Measurements from ENCODE around the gene VPS35. TPM values are rescaled to one million over a fixed set of nuclear protein-coding genes. Genes with fewer than 3 reads are reported as not detected.
"Not testable (repeated sequence)": the region's sequence is repeated elsewhere in the genome, so short reads cannot be mapped to it uniquely, and the experiment has no call there.

VPS35 gene
- total RNA-seq, 1 donor = 159 TPM

DNA sequence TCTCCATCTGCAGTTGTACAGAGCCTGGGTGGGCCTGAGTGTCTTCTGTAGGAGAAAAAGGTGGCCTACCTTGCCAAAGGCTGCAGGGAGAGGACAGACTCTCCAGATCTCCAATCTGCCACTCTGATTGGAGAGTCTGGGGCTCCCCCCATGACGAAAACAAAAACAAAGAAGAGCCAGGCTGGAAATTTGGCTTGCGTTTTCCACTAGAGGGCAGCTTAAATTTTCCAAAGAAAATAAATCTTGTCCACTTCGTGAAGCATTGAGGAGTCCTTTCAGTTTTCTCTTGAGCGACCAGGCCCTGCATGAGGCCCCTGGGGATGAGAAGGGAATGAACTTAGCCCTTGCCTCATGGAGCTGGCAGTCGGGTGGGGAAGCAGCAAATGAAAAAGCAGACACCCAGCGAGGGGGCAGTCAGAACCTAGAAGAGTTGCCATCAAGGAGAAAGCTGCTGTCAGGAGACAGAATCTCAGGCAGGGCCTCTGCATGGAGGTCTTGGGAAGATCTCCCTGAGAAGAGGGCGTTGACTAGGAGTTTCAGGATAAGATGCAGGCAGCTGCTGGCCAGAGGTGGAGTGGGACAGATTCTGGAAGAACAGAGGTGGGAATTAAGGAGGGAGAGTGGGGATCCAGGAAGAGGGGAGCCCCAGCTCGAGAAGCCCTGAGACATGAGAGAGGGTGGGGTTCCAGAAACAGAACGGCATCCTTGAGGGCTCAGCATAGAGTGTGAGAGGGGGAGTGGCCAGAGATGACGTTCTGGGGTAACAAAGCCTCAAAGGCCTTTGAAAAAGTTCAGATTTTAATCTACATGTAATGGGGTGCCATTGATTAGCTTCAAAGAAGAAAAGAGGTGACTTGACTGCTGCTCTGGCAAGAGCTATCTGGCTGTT lies 59.4 kb downstream of the VPS35 start:
- H3K9me3 ChIP-seq (ENCODE audit: low read depth, low read length) = no peaks in the 10 kb centered on the region
- peak overlapping the region; percentile 19 for H3K4me3 ChIP-seq (ENCODE audit: insufficient read depth, low read length)
- H3K36me3 ChIP-seq (ENCODE audit: insufficient read depth, low read length) = no peaks in the 10 kb centered on the region
- peak overlapping the region; percentile 91 for H2AFZ ChIP-seq (ENCODE audit: low read length)
- no peaks in the 10 kb centered on the region for H4K20me1 ChIP-seq (ENCODE audit: insufficient read depth, low read length)
- TF ChIP-seq, protein P1, sequence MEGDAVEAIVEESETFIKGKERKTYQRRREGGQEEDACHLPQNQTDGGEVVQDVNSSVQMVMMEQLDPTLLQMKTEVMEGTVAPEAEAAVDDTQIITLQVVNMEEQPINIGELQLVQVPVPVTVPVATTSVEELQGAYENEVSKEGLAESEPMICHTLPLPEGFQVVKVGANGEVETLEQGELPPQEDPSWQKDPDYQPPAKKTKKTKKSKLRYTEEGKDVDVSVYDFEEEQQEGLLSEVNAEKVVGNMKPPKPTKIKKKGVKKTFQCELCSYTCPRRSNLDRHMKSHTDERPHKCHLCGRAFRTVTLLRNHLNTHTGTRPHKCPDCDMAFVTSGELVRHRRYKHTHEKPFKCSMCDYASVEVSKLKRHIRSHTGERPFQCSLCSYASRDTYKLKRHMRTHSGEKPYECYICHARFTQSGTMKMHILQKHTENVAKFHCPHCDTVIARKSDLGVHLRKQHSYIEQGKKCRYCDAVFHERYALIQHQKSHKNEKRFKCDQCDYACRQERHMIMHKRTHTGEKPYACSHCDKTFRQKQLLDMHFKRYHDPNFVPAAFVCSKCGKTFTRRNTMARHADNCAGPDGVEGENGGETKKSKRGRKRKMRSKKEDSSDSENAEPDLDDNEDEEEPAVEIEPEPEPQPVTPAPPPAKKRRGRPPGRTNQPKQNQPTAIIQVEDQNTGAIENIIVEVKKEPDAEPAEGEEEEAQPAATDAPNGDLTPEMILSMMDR (IDR thresholded peaks at IDR 0.05; ENCODE audit: extremely low read depth, low read depth, low read length) = peak; percentile 67
- H3K79me2 ChIP-seq (ENCODE audit: insufficient read depth, low read length) = no peaks in the 10 kb centered on the region
- peaks cover 12% of the 10 kb centered on the region for H3K4me1 ChIP-seq (ENCODE audit: insufficient read depth, low read length)
- peak; percentile 91 for DNase-seq (ENCODE audit: insufficient read length, low spot score, missing footprints)
- no peaks in the 10 kb centered on the region for H3K27me3 ChIP-seq (ENCODE audit: insufficient read depth, low read length)
- H3K4me2 ChIP-seq (ENCODE audit: insufficient read depth, low read length) = peak overlapping the region; percentile 52
- H3K27ac ChIP-seq (ENCODE audit: low read depth, low read length) = no peak overlapping the region

DNA sequence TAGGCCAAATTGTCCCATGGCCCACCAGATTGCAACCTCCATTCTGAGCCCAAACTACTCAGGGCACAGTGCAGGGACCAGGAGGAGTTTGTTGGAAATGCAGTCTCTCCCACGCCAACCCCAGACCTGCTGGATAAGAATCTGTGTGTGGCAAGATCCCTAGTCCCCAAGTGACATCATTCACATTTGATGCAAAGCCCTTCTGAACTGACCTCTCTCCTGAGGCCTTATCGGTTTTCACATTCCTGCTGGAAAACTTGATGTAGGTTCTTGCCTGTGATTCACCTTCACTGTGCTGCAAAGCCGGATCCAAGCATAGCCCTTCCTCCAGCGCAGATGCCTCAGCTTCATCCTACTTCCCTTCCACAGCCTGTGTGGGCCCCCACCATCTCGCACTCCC lies 61.2 kb downstream of the VPS35 start:
- H3K79me2 ChIP-seq (ENCODE audit: insufficient read depth, low read length) = no peaks in the 10 kb centered on the region
- DNase-seq (ENCODE audit: insufficient read length, low spot score, missing footprints) = no peak
- no peaks in the 10 kb centered on the region for H3K9me3 ChIP-seq (ENCODE audit: low read depth, low read length)
- no peaks in the 10 kb centered on the region for H4K20me1 ChIP-seq (ENCODE audit: insufficient read depth, low read length)
- no peaks in the 10 kb centered on the region for H3K36me3 ChIP-seq (ENCODE audit: insufficient read depth, low read length)
- no peak overlapping the region for H3K27ac ChIP-seq (ENCODE audit: low read depth, low read length)
- TF ChIP-seq, protein P1 (IDR thresholded peaks at IDR 0.05; ENCODE audit: extremely low read depth, low read depth, low read length) = no peak
- H3K4me1 ChIP-seq (ENCODE audit: insufficient read depth, low read length) = peaks cover 12% of the 10 kb centered on the region
- no peak overlapping the region for H3K4me3 ChIP-seq (ENCODE audit: insufficient read depth, low read length)
- no peaks in the 10 kb centered on the region for H3K27me3 ChIP-seq (ENCODE audit: insufficient read depth, low read length)
- no peak overlapping the region for H3K4me2 ChIP-seq (ENCODE audit: insufficient read depth, low read length)
- no peak overlapping the region for H2AFZ ChIP-seq (ENCODE audit: low read length)

DNA sequence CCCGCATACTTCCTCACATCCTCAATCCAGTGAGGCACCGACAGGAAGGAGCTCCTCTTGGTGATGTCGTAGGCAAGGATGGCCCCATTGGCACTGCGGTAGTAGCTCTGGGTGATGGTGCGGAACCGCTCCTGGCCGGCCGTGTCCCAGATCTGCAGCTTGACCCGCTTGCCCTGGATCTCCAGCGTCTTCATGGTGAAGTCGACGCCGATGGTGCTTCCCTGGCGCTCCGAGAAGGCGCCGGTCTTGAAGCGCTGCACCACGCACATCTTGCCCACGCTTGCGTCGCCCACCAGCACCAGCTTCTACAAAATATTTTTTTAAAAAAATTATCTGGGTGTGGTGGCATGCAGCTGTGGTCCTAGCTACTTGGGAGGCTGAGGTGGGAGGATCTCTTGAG lies 62.3 kb downstream of the VPS35 start:
- H3K27ac ChIP-seq (ENCODE audit: low read depth, low read length); H3K36me3 ChIP-seq (ENCODE audit: insufficient read depth, low read length); H3K4me3 ChIP-seq (ENCODE audit: insufficient read depth, low read length); H3K9me3 ChIP-seq (ENCODE audit: low read depth, low read length); DNase-seq (ENCODE audit: insufficient read length, low spot score, missing footprints); H3K79me2 ChIP-seq (ENCODE audit: insufficient read depth, low read length); H4K20me1 ChIP-seq (ENCODE audit: insufficient read depth, low read length); H3K4me2 ChIP-seq (ENCODE audit: insufficient read depth, low read length); H3K4me1 ChIP-seq (ENCODE audit: insufficient read depth, low read length); H3K27me3 ChIP-seq (ENCODE audit: insufficient read depth, low read length); H2AFZ ChIP-seq (ENCODE audit: low read length): not testable (repeated sequence)

DNA sequence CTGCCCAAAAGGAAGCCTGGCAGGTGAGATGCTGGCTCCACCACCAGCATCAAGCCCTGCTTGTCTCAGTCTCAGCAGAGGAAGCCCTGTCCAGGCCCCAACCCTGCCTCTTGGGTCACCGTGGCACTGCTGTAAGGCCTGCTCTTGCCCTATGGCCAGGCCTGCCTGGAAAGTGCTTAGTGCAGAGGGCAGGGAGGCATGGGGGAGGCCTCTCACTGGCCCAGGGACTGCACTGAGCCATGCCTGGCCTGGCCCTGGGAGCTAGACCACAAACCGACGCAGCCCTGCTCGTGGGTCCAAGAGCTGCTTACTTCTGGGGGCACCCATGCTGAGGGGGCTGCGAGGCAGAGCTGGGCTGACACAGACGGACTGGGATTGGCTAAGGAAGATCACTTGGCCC lies 64.1 kb downstream of the VPS35 start:
- DNase-seq (ENCODE audit: insufficient read length, low spot score, missing footprints); H3K4me2 ChIP-seq (ENCODE audit: insufficient read depth, low read length); H3K36me3 ChIP-seq (ENCODE audit: insufficient read depth, low read length); H3K27me3 ChIP-seq (ENCODE audit: insufficient read depth, low read length); H3K9me3 ChIP-seq (ENCODE audit: low read depth, low read length); H4K20me1 ChIP-seq (ENCODE audit: insufficient read depth, low read length); H3K4me3 ChIP-seq (ENCODE audit: insufficient read depth, low read length); H3K27ac ChIP-seq (ENCODE audit: low read depth, low read length); H2AFZ ChIP-seq (ENCODE audit: low read length): not testable (repeated sequence)
- Histone ChIP-seq H3K4me1 (ENCODE audit: insufficient read depth, low read length) (peaks cover 12% of the 10 kb centered on the region), H3K79me2 (ENCODE audit: insufficient read depth, low read length) (peaks cover 13% of the 10 kb centered on the region)

DNA sequence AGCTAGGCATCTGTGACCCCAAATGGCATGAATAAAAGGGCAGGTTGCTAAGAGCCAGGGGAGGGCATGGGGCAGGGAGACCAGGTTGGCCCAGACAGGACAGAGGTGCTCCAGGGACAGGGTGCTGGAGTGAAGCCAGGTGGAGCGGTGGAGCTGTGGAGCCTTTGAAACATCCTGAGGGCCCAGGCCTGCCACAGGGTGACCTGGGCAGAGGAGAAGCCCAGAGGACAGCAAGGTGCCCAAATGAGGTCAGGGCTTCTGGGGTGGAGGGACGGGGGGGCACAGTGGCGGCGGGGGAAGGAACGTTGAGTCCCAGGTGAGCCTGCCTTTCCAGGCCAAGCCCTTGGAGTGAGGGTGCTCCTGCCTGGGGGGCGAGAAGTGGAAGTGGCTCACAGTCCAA lies 65.3 kb downstream of the VPS35 start:
- H3K4me2 ChIP-seq (ENCODE audit: insufficient read depth, low read length); H2AFZ ChIP-seq (ENCODE audit: low read length); H4K20me1 ChIP-seq (ENCODE audit: insufficient read depth, low read length); H3K4me1 ChIP-seq (ENCODE audit: insufficient read depth, low read length); H3K4me3 ChIP-seq (ENCODE audit: insufficient read depth, low read length); H3K36me3 ChIP-seq (ENCODE audit: insufficient read depth, low read length); DNase-seq (ENCODE audit: insufficient read length, low spot score, missing footprints); H3K27me3 ChIP-seq (ENCODE audit: insufficient read depth, low read length); H3K9me3 ChIP-seq (ENCODE audit: low read depth, low read length); H3K27ac ChIP-seq (ENCODE audit: low read depth, low read length): not testable (repeated sequence)
- peaks cover 23% of the 10 kb centered on the region for H3K79me2 ChIP-seq (ENCODE audit: insufficient read depth, low read length)

DNA sequence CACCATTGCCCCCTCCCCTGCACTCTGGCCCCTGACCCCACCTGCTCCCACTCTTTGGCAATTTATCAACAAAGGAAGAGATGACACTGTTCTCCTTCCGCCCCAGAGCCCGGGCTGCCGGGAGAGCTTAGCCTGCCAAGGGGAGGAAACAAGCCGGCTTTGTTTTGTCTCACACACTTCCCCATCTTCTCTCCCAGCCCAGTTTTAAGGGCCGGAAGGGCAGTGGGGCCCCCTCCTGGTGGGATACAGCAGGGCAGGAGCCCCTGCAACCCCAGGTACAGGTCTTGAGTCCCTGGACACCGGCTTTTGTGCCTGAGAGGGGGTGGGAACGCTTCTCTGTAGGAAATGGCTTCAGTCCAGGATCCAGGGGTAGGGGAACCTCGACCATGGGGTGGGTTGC lies 65.7 kb downstream of the VPS35 start:
- not testable (repeated sequence) for H2AFZ ChIP-seq (ENCODE audit: low read length); H3K9me3 ChIP-seq (ENCODE audit: low read depth, low read length); H3K4me2 ChIP-seq (ENCODE audit: insufficient read depth, low read length); DNase-seq (ENCODE audit: insufficient read length, low spot score, missing footprints); H4K20me1 ChIP-seq (ENCODE audit: insufficient read depth, low read length); H3K4me1 ChIP-seq (ENCODE audit: insufficient read depth, low read length); H3K27me3 ChIP-seq (ENCODE audit: insufficient read depth, low read length); H3K36me3 ChIP-seq (ENCODE audit: insufficient read depth, low read length); H3K4me3 ChIP-seq (ENCODE audit: insufficient read depth, low read length); H3K27ac ChIP-seq (ENCODE audit: low read depth, low read length)
- H3K79me2 ChIP-seq (ENCODE audit: insufficient read depth, low read length) = peaks cover 26% of the 10 kb centered on the region

Measured in osteoblast (primary cell).